Activated T-helper 2 cell treated with anti-CD3 and anti-CD28 coated beads, Interferon-gamma antibody, Interleukin-2, Interleukin-4, amounts not matched to agents 10 μg/mL and 5 μg/mL and 100 μg/mL, durations not matched to agents 14 hours and 24 hours and 36 hours (primary cell): Measurements from ENCODE around the gene NPAS2. TPM values are rescaled to one million over a fixed set of nuclear protein-coding genes. Genes with fewer than 3 reads are reported as not detected.

Source experiments
- DNase-seq: peaks from one replicate; pipeline ENCODE4 v3.0.0; 2021; ENCODE audit warnings: low spot score
- H3K27ac Mint-ChIP-seq: one replicate; pipeline ENCODE4 v1.8.0; 2021; ENCODE audit warnings: mixed read lengths
- H3K27me3 Mint-ChIP-seq: one replicate; pipeline ENCODE4 v1.8.0; 2021; ENCODE audit warnings: low read depth, mixed read lengths
- H3K36me3 Mint-ChIP-seq: one replicate; pipeline ENCODE4 v1.8.0; 2021; ENCODE audit warnings: low read depth, mixed read lengths
- H3K4me1 Mint-ChIP-seq: one replicate; pipeline ENCODE4 v1.8.0; 2021; ENCODE audit warnings: low read depth, mixed read lengths
- H3K4me3 Mint-ChIP-seq: one replicate; pipeline ENCODE4 v1.8.0; 2021; ENCODE audit warnings: low read depth, mild to moderate bottlenecking, moderate library complexity, mixed read lengths
- H3K9me3 Mint-ChIP-seq: one replicate; pipeline ENCODE4 v1.8.0; 2021; ENCODE audit warnings: mixed read lengths
- intact Hi-C: fragments of 100-400 bp; cut with micrococcal nuclease; formaldehyde crosslinking; loops from one replicate; pipeline ENCODE4 v1.15.1; 2023
- total RNA-seq: library from RNA; stranded (reverse); gene quantifications from 2 replicates; pipeline ENCODE4 v1.2.3, GENCODE V29; 2022

NPAS2 gene
- total RNA-seq, 1 donor from 2014 or later = 5.6 TPM

GRCh38 chr2:100887039-100887578 lies 67.2 kb downstream of the NPAS2 start:
- no peak overlapping the region for H3K27ac Mint-ChIP-seq
- H3K36me3 Mint-ChIP-seq = no peaks in the 10 kb centered on the region
- no peaks in the 10 kb centered on the region for H3K9me3 Mint-ChIP-seq
- H3K4me3 Mint-ChIP-seq = no peak overlapping the region
- H3K4me1 Mint-ChIP-seq = peaks cover 3% of the 10 kb centered on the region
- no peak for DNase-seq
- no peaks in the 10 kb centered on the region for H3K27me3 Mint-ChIP-seq
- intact Hi-C loops = no loop called here

GRCh38 chr2:100887713-100888495 lies 68.0 kb downstream of the NPAS2 start:
- H3K9me3 Mint-ChIP-seq = no peaks in the 10 kb centered on the region
- DNase-seq = no peak
- no peak overlapping the region for H3K27ac Mint-ChIP-seq
- no peaks in the 10 kb centered on the region for H3K27me3 Mint-ChIP-seq
- intact Hi-C loops = no loop called here
- H3K4me3 Mint-ChIP-seq = no peak overlapping the region
- H3K4me1 Mint-ChIP-seq = peaks cover 3% of the 10 kb centered on the region
- no peaks in the 10 kb centered on the region for H3K36me3 Mint-ChIP-seq

DNA sequence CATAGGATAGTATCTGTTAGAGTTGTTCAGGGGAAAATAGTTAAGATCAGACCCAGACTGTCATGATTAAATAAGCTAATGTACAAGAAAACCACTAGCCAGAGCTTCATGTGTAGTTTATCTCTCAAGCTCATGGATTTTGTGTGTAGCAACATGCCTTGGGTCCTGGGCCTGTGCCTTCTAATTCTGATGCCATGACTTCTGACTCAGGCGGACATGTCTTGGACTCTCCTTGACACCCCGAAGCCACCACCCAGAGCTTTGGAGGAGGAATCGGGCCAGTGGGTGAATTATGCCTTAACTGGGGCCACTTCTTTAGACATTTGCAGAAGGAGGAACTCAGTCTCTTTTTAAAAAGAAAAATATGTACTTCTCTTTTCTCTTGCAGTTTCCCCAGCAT lies 68.7 kb downstream of the NPAS2 start:
- Mint-ChIP-seq H3K4me3 (no peak overlapping the region), H3K27ac (no peak overlapping the region), H3K36me3 (no peaks in the 10 kb centered on the region), H3K9me3 (no peaks in the 10 kb centered on the region), H3K27me3 (no peaks in the 10 kb centered on the region), H3K4me1 (peaks cover 3% of the 10 kb centered on the region)
- DNase-seq = no peak
- intact Hi-C loops = no loop called here

GRCh38 chr2:100889286-100889685 lies 69.3 kb downstream of the NPAS2 start:
- intact Hi-C loops = no loop called here
- Mint-ChIP-seq H3K4me3 (no peak overlapping the region), H3K27me3 (no peaks in the 10 kb centered on the region)

DNA sequence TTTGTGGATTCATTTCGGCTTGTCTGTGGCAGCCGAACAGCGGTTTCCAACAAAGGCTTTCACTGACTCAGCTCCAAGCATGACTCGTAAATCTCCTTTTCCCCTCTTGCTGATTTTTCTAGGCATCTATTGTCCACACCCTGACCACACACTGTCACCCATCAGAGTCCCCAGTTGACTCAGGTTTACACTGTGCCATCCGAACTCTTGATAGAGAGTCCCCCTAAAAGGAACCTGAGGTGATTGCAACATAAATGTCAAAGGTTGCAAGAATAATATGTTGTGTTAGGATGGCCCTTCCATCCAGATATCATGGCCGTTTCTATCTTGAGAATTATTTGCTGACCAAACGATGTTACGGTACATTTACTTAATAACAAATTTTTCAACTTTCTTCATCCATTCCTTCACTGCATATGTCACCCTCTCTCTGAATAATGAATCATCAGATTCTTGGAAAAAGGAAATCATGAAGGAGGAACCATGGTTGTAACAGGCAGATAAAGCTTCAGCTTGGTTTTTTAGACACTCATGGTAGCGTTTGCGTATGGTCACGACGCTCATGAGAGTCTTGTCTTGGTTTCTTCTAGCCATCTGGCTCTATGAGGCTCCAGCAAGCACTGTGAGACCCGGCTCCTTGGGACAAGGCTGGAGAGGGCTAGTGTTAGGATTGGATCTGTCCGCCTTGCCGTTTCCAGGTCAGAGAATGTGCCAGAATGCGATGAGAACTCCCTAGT lies 72.1 kb downstream of the NPAS2 start:
- peaks cover 3% of the 10 kb centered on the region for H3K4me1 Mint-ChIP-seq
- DNase-seq = no peak
- intact Hi-C loops = no loop called here
- H3K36me3 Mint-ChIP-seq = no peaks in the 10 kb centered on the region
- no peaks in the 10 kb centered on the region for H3K9me3 Mint-ChIP-seq
- no peak overlapping the region for H3K4me3 Mint-ChIP-seq
- H3K27me3 Mint-ChIP-seq = no peaks in the 10 kb centered on the region
- no peak overlapping the region for H3K27ac Mint-ChIP-seq

More at GRCh38 chr2:100889286-100889685, 69.3 kb downstream of the NPAS2 start:
- Mint-ChIP-seq H3K36me3 (no peaks in the 10 kb centered on the region), H3K4me1 (peaks cover 3% of the 10 kb centered on the region), H3K9me3 (no peaks in the 10 kb centered on the region), H3K27ac (no peak overlapping the region)
- no peak for DNase-seq

- intact Hi-C loops = no loop called here
- Mint-ChIP-seq H3K27me3 (no peaks in the 10 kb centered on the region), H3K4me1 (peaks cover 3% of the 10 kb centered on the region), H3K36me3 (no peaks in the 10 kb centered on the region), H3K9me3 (no peaks in the 10 kb centered on the region), H3K27ac (no peak overlapping the region), H3K4me3 (no peak overlapping the region)
- no peak for DNase-seq
Observed at GRCh38 chr2:100893392-100894104, 73.6 kb downstream of the NPAS2 start.

DNA sequence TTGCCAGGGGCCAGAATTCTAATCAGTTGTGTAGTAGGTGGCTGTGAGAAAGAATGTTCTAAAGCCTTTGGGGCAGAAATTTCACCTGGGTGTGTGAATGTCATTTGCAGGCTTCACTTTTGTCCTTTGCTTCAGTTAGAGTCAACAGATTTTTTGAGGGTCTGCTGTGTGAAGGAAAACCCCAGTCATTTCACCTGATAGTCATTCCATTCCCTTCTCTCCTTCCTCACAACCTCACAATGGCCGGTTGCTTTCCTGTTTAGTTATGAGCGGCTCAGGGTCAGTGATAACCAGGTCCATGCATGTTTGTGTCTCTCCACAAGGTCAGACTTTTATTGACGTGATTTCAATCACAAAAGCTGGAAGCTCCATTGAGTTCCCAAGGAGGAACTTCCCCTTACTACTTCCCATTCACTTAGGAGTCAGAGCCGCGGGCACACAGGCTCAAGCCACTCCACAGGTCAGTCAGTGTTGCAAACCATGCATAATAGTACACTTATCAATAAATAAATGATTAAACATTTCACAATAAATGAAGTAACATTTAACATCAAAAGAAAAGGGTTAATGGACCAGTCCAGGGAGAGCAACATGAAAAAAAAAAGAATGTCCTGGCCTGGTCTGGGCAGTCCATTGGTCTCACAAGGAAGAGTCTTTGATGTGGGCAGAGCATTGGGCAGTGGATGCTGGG lies 74.3 kb downstream of the NPAS2 start:
- Mint-ChIP-seq H3K9me3 (no peaks in the 10 kb centered on the region), H3K4me3 (no peak overlapping the region), H3K36me3 (no peaks in the 10 kb centered on the region), H3K27me3 (no peaks in the 10 kb centered on the region), H3K27ac (no peak overlapping the region), H3K4me1 (peaks cover 3% of the 10 kb centered on the region)
- intact Hi-C loops = no loop called here
- no peak for DNase-seq

DNA sequence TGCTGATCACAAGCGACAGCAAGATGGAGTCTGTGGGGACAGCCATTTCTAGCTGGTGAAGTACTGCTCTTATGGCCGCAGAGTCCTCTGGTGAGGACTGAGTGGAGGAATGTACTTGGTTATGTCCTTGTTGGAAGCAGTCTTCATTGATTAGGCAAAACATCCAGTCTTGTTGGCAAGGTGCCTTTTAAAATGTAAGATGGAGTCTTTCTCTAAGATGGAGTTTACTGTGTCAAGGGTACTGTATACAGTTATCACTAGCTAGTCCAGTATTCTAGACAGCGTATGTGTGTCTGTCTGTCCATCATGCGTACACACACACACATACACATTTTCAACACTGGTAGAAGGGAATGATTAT lies 74.8 kb downstream of the NPAS2 start:
- no peak overlapping the region for H3K27ac Mint-ChIP-seq
- intact Hi-C loops = no loop called here
- peaks cover 3% of the 10 kb centered on the region for H3K4me1 Mint-ChIP-seq
- H3K27me3 Mint-ChIP-seq = no peaks in the 10 kb centered on the region
- H3K36me3 Mint-ChIP-seq = no peaks in the 10 kb centered on the region
- no peaks in the 10 kb centered on the region for H3K9me3 Mint-ChIP-seq
- H3K4me3 Mint-ChIP-seq = no peak overlapping the region
- DNase-seq = no peak

DNA sequence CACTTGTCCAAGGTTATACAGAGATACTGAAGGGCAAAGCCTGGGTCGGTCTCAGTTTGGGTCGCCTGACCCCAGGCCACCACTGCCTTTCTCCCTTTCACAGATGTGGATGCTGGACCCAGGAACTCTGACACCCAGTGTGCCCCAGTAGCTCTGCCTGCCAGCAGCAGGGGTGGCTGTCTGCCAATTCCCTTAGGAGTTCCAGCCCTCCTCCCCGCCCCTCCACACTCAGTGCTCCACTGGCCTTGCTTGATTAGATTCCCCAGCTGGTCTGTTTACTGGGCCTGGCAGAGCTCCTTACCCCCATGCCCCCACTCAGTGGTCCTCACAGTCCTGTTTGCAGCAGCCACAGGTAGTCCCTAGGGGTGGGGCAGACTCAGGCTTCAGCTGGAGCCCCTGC lies 75.5 kb downstream of the NPAS2 start:
- DNase-seq = no peak
- Mint-ChIP-seq H3K4me1 (peaks cover 3% of the 10 kb centered on the region), H3K27me3 (no peaks in the 10 kb centered on the region), H3K36me3 (no peaks in the 10 kb centered on the region), H3K27ac (no peak overlapping the region), H3K4me3 (no peak overlapping the region), H3K9me3 (no peaks in the 10 kb centered on the region)
- intact Hi-C loops = no loop called here

DNA sequence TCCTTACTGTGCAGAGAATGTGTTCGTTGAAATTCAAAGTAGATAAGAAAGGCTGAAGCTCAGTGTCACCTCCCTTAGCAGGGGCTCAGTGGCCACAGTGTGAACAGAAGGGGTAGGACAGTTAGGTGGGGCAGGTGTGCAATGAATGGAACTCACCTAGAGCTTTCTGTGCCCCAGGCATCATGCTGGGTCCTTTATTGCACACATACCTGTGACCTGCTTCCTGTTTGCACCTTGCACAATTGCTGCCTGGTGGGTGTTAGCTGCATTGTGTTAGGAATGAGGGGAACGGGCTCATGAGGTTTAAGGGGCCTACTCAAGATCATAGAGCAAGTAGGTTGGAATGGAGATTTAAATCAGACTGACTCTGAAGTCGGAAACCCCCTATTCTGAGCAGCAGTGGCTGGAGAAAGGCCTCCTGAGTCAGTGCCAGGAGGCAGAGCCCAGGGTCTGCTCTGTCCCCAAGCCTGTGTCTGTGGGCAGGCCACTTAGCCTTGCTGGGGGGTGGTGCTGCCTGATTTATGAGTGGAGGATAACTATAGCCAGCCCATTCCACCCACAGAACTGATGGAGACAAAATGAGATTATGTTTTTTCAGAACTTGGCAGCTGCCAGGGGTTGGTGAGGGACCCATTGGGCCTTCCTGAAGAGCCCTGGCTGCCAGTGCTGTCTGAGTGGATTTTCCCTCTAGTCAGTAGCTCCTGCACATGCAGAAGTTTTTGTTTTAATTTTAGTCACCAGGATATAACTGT lies 76.2 kb downstream of the NPAS2 start:
- Mint-ChIP-seq H3K4me3 (no peak overlapping the region), H3K27ac (no peak overlapping the region), H3K27me3 (no peaks in the 10 kb centered on the region), H3K36me3 (no peaks in the 10 kb centered on the region), H3K9me3 (no peaks in the 10 kb centered on the region), H3K4me1 (peaks cover 3% of the 10 kb centered on the region)
- intact Hi-C loops = no loop called here
- no peak for DNase-seq

DNA sequence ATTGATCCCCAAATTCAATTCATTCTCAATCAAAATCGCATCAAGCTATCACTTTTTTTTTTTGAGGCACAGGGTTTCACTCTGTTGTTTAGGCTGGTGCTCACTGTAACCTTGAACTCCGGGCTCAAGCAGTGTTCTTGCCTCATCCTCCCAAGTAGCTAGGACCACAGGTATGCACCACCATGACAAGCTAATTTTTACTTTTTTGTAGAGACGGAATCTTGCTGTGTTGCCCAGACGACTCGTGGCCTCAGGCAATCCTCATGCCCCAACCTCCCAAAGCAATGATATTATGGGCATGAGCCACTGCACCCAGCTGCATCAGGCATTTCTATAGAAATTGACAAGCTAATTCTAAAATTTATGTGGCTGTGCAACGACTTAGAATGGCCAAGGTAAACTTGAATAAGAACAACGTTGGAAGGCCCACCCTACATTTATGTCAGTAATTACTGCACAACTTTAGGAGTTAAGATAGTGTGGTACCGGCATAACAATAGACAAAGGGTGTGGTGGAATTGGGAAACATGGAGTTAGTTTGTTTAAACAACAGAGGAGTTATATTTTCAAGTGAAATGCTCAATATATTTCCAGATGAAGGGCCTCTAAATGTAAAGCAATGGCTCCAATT lies 78.2 kb downstream of the NPAS2 start:
- H3K4me3 Mint-ChIP-seq = no peak overlapping the region
- intact Hi-C loops = no loop called here
- no peak for DNase-seq
- no peaks in the 10 kb centered on the region for H3K27me3 Mint-ChIP-seq
- no peaks in the 10 kb centered on the region for H3K36me3 Mint-ChIP-seq
- no peaks in the 10 kb centered on the region for H3K9me3 Mint-ChIP-seq
- peaks cover 6% of the 10 kb centered on the region for H3K4me1 Mint-ChIP-seq
- H3K27ac Mint-ChIP-seq = no peak overlapping the region
